Glomerular visceral epithelial cell (primary cell): ENCODE measurements around the gene UNC119B.

ENCODE experiments used
- DNase-seq: peaks from one replicate; pipeline ENCODE4 v3.0.0-alpha.2; 2016; ENCODE audit errors: extremely low spot score

UNC119B gene

DNA sequence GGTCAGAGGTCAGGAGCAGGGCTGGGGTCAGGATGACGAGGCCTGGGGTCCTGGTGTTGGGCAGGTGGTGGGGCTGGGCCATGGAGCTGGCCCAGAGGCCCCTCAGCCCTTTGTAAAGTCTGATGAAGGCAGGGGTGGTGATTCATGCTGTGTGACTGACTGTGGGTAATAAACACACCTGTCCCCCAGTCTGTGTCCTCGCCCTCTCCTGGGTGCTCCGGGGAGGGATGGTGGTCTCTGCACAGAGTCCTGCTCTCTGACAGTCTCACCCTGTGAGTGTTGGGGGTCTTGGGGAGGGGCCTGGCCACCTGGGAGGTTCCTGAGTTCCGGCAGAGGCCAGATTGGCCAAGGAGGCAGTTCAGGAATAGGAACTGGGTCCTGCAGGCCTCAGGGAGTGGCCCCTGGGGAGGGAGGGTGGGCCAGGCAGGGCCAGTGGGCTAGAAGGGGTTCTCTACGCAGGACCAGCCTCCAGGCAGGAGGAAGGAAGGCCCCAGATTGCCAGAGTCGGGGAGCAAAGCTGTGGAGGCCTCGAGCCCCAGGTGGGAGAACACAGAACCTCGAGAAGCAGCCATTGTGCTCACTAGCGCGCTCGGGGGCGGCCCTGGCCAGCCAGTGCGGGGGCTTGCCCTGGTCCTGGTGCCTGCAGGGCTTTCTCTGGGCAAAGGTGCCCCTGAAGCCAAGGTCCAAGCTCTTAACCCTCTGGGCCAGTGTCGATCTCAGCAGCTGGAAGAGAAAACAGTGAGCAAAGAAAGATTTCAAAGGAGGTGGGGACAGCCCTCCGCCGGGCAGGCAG is 29.8 kb downstream of the UNC119B start:
- DNase-seq = no peak

DNA sequence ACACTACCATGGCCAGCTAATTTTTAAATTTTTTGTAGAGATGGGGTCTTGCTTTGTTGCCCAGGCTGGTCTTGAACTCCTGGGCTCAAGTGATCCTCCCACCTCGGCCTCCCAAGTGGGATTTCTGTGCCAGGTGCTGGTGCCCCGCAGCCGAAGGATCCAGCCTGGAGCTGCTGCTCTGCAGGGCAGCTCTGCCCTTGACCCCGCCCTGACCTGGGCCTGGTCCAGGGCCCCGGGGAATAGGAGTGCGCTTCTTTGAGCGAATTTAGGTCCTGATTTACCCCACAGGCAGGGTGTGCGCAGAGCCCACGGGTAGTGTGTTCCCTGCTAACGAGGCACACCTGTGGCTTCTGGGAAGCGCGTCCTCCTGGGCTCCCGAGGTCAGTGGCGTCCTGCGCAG is 30.6 kb downstream of the UNC119B start:
- DNase-seq = no peak

DNA sequence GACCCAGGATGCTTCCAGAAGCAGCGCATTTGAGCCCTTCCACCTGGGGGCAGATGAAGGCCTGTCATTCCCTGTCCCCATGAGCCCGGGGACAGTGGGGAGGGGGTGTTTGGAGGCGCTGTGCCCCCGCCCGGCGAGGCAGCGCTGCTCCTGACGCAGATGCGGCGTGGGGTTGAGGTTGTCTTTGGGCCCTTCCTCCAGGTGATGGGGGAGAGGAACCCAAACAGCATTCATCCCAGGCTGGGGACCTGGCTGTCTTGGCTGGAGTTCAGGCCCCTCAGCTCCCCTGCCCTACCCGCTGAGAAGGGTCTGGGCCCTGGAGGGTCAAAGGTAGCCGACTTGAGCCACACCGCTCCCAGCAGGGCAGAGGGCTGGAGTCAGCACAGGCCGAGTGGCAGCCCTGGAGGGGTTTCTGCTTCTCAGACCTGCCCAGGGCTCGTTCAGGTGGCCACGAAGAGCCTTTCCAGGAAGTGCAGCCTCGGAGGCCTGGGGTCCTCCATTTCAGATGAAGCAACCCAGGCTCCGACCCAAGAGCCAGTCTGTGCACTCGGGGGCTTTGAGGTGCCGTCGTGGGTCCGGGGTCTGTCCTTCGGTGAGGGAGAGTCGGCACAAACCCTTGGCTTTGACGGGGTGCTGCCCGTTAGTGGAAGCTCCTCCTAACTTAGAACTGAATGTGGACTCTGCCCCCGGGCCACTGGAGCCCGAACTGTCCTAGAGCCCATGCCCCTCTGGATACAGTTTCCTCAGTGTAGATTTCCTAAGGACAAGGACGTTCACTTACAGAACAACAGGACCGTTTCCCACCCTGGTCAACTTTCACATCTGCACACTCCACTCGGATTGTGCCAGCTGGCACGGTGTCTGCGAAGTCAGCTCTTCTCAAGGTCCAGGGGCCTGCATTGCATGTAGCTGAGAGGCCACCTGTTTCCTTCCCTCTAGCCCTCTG is 31.5 kb downstream of the UNC119B start:
- DNase-seq = no peak

DNA sequence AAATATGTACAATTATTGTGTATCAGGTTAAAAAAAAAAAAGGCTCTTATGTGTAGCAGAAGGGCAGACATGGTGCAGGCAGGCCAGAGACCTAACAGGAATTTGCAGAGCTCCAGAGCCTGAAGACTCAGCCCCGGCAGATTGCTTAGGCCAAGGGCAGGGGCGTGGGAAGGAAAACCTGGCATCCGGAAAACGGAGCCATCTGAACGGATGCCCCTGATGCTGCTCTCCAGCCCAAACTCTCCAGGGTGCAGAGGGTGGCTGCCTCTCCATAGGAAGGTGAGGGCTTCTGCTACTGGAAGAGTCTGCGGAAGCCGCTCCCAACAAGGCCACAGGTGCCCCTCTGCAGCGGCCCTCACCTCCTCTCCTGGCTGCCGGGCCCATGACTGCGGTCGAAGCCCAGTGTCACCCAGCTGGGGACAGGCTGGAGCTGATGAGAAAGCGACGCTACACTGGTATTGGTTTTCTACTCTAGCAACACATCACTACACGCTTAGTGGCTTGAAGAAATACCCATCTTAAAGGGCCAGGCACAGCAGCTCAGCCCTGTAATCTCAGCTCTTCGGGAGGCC is 34.8 kb downstream of the UNC119B start:
- no peak for DNase-seq

DNA sequence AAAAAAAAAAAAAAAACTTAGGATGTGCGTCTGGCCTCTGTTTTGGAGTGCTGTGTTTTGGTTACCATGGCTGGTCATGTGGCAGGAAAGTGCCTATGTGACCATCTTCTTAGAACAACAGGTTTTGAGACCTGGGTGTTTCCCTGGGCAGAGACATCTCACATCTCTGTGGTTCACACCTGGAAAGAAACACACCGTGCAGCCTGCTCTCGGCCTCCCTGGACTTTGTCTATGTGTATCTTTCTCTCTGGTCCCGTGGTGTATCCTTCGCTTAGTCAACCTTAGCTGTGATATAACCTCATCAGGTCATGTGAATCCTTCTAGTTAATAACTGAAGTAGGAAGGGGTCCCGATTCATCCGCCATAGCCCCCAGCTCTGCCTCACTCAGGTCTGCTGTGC is 38.0 kb downstream of the UNC119B start:
- DNase-seq = no peak

DNA sequence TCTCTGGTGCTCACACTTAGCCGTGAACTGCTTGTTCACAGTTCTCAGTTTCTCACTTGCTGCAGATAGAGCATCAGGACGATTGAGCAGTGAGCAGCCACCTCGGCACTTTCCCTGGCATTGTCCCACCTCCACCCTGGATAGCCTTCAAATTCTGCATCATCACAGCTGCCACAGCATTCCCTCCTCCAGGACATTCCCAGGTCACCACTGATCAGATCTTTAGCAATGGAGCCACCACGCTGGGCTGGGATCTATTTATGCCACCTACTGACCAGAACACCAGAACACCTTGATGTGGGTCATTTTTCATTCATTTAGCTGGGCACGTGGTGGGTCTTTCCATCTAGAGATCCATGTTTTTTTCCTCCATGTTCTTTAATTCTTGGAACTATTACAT is 39.0 kb downstream of the UNC119B start:
- no peak for DNase-seq

DNA sequence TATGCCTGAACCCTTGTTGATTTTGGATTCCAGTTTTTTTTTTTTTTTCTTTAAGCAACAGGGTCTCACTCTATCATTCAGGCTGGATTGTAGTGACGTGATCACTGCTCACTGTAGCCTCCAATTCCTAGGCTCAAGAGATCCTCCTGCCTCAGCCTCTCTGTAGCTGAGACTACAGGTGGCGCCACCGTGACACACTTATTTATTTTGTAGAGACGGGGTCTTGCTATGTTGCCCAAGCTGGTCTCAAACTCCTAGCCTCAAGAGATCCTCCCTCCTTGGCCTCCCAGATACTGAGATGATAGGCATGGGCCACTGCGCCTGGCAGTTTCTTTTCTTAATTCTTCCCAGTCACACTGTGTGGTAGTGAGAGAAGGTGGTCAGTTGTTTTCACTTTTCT is 40.5 kb downstream of the UNC119B start:
- no peak for DNase-seq

DNA sequence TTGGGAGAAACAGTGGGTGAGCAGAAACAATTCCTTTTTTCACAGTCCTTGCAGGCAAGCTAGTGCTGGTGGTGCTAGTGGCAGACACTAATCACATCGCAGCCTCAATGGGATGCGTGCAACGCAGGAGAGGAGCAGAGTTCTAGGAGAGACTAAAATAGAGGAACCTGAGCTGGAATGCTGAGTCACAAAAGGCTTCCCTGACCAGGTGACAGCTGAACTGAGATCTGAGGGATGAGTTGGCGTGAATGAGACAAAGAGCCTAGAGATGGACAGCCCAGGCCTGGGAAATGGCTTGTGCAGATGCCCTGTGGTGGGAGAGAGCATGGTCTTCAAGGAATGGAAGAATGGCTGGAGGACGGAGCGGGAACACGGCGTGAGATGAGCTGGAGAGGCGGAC is 41.1 kb downstream of the UNC119B start:
- no peak for DNase-seq

DNA sequence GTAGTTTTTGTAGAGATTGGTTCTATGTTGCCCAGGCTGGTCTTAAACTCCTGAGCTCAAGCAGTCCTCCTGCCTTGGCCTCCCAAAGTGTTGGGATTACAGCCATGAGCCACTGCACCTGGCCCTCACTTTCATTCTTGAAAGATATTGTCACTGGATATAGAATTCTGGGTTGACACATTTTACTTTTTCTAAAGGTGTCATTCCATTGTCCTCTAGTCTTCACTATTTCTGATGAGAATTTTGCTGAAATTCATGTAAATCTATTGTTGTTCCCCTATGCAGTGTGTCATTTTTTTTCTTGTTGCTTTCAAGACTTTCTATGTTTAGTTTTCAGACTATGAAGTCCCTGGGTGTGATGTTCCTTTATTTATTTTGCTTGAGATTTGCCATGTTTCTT is 44.5 kb downstream of the UNC119B start:
- DNase-seq = no peak

DNA sequence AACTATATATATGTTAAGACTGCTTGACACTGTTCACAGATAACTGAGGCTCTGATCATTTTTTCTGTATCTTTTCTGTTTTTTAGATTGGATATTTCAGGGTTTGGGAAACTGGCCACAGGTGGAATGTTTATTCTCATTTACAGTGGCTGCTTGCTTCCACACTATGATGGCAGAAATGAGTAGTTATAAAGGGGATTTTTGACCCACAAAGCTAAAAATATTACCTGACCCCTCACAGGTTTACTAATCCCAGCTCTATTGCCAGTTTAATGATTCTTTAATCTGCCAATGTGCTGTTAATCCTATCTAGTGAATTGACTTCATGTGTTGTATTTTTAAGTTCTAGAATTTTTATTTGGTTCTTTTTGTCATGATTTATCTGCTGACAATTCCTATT is 45.0 kb downstream of the UNC119B start:
- DNase-seq = no peak

DNA sequence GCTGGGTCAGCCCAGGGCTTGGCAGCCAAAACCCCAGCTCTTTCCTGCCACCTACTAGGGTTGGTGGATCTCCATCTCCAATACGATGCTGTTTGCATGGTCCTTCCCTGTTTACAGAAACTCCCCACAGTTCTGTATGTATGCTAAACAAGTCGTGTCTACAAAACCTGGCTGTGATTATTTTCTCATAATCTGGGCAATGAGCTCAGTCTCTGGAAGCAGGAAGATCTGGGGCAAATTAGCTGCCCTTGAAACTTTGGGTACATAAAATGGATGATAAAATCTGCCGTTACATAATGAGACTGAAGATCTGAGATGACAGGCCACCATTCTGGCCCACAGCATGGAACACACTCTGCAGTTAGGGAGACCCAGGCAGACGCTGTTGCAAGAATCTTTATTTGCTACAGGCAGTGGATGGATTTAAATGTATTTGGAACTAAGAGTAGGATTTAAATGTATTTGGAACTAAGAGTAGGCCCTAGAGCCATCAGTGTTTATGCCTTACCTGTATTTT is 47.0 kb downstream of the UNC119B start:
- no peak for DNase-seq

DNA sequence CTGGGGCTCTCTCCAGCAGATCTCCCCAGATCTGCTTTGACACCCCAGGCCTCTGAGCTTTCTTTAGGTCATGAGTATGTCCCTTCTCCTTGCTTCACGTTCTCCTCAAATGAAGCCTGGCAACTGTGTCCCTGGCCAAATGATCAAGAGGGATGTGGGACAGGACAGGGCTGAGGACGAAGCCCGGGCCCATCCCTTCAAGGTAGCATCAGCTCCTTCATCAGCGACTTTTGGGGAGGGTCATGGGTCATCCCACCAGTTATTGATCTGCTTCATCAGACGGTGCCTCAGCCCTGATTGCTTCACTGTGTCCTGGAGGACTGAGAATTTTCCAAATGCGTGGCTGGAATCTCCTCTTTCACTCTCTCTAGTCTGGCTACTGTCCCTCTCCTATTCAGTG is 47.7 kb downstream of the UNC119B start:
- DNase-seq = no peak

DNA sequence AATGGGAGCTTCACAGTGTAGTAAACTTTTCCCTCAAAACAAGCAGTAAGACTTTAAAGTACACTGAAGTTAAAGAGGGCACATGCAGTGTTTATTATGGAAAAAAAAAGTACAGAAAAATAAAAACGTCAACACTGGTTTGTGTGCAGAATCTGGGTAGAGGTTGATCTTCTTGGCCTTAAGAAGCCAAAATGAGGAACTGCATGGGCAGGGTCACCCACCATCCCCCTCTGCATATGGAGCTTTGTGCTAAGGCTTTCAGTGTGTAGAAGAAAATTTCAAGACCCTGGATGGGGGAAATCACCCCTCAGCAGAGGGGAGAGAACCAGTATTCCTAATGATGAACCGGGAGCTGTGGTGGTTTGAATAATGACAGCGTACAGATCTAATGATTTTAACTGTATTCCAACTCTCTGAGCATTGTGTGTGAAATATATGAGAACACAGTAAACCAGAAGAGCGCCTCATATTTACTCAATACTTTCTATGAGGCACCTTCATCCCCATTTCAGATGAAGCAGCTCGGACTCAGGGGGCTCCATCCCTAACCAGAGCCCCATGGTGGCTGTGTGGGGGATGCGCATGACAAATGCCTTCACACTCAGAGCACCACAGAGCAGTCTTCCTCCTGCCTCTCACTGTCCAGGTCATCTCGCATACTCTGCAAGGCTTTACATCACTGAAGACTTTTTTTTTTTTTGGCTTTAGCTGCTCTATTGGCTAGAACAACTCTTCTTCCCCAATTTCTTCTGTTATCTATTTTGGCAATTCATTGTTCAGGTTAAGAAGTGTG is 48.7 kb downstream of the UNC119B start:
- no peak for DNase-seq

DNA sequence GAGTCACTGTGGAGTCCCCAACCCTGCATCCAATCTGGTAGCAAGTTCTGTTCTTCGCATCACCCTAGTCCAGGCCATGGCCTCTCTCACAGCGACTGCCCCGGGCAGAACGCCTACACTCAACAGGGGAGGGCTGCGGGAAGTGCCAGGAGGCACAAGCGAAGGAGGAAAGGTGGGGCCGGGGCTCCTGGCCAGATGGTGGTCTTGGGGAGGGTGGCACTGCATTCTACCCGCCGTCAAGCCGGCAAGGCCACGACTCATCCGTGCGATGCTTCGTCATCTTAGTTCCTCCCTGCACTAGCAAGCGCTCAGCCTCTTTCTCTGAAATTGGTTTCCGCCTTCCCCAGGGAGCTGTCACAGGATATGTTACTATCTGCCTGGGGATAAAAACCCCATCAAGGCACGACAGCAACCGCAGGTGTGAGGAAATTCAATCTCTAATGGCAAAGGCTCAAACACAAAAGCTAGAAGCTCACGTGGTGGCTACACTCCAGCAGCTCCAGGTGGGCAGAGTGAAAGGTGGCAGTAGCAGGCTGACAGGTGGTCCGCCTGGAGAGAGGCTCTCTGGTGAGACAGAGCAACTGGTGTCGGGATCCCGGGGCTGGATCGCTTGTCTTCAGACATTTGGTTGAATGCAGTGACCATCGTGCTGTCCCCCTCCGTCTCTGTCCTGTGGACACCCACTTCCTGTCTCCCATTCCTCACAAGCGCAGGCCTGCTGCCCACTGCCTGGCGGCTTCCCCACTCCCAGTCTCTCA is 49.5 kb downstream of the UNC119B start:
- no peak for DNase-seq

DNA sequence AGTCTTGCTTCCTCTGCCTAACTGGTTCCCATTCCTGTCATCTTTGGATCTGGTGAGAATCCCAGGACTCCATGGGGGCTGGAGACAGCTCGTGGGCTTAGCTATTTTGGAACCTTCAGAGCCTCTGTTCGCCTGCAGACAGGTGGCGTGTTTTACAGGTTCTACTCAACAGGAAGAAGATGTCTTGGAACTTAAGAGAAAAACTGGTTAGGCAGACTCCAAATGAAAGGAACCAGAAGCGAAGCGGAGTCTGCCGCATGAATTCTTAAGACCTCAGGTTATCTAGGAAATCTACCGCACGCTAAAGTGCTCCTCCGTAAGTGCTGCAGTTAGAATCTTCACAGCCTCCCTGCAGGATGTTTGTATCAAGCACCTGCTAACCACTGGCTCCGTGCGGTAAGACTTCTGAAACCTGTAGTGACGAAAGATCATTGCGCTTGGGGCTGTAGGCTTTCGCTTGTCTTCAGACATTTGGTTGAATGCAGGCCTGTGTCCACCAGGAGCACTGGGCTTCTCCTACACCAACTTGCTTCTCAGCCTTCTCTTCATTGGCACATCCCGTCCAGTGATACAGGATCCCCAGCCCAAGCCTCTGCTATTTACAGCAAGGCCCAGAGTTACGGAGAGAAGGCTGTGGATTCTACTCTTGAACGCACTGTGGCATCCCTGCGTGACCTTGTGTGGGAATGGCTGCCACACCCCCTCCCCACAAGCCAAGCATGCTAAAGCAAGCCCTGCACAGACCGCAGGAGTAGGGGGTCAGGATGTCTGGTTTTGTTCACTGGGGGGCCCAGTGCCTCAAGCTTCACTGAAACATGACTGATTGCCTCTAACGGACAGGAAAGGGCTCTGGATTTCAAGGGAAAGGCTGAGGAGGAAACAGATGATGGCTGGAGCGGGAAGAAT is 50.3 kb downstream of the UNC119B start:
- no peak for DNase-seq

DNA sequence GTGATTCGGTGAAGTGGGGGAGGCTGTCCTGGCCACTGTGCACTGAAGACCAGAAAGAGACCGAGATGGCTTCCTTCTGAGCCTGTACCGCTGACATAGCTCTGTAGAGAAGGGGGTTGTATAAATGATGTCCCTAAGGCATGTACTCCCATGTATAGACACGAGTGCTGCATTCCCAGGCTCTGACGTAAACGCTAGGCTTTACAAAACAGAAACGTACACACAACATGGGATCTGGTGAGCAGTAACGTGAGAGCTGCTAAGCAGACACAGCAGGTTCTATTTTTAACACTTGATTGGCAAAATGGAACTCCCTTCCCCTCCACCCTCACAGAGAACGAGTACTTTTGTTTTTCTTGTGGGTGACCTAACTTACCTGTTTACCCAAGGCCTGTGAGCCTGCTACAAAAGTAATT is 51.3 kb downstream of the UNC119B start:
- DNase-seq = no peak

DNA sequence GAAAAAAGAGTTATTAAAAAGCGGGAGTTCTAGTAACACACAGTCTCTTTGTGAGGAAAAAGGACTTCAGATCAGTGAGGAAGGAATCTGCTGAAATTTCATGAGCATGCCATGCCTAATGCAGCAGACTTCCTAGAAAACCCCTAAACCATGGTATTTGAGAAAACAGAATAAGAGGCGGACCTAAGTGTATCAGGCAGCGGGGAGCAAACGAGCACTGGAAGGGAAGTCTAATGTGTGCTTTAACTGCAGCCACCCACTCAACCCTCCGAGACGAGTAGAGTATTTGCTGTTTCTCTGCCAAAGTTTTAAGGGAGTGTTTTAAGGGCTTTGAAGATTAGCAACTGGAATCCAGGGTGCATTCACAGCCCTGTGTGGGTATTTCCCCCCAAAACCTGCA is 51.8 kb downstream of the UNC119B start:
- DNase-seq = no peak

DNA sequence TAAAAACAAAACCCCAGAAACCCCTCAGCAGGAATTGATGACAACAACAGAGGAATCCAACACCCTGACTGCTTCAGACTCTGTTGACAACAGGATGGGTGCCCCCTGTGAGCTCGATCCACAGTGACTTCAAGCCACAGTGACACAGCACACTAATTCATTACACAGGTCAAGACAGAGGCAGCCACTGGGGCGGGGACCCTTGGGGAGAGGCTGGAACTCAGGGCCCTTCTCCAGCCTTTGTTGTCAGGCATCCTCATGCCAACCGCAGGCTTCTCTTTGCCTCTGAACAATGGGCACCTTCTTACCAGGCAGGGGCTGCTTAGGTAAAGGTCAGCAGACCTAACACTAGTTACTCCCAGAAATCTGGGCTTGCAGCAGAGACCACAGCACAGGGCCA is 53.0 kb downstream of the UNC119B start:
- DNase-seq = no peak

DNA sequence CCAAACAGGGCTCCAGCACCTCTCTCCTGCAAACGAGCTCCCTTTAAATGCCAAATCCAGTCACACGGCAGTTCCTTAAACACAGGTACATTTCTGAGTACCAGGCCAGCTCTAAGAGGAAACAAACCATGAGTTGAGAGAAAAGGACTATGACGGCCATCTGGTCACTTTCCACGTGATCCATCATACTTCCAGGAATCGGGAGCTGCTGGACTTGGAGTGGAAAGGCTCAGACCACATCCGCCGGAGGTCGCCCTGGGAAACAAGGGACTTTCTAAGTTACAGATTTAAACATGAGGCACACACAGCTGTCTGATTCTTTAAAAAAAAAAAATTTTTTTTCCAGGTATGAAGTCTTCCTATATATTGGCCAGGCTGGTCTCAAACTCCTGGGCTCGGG is 54.6 kb downstream of the UNC119B start:
- no peak for DNase-seq

DNA sequence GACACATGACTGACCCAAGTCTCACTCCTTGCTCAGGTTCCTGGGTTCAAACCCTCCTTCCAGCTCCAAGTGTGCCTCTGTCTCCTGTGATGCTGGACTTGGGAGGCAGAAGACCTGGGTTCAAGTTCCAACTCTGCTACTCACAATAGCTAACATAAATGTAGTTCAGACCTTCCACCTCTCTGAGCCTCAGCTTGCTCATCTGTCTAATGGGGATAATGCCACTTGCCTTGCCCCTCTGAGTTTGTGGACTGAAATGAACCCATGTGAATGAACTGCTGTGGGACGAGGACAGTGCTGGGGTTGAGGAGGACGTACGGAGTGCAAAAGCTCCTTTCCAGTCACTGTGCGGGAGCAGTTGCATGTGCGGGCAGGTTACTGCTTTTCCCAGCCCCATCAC is 56.3 kb downstream of the UNC119B start:
- DNase-seq = no peak
